ENCODE data around the gene CYP27B1. TPM values are rescaled to one million over a fixed set of nuclear protein-coding genes. Genes with fewer than 3 reads are reported as not detected.

CYP27B1 gene
- total and polyA plus RNA-seq, 10 of the 15 experiments (the other 5 are each of a cell fraction or from before 2014, with no cell fraction given), result 0.10 to 2.7 (median 1.1) TPM

- TF ChIP-seq, protein P1, sequence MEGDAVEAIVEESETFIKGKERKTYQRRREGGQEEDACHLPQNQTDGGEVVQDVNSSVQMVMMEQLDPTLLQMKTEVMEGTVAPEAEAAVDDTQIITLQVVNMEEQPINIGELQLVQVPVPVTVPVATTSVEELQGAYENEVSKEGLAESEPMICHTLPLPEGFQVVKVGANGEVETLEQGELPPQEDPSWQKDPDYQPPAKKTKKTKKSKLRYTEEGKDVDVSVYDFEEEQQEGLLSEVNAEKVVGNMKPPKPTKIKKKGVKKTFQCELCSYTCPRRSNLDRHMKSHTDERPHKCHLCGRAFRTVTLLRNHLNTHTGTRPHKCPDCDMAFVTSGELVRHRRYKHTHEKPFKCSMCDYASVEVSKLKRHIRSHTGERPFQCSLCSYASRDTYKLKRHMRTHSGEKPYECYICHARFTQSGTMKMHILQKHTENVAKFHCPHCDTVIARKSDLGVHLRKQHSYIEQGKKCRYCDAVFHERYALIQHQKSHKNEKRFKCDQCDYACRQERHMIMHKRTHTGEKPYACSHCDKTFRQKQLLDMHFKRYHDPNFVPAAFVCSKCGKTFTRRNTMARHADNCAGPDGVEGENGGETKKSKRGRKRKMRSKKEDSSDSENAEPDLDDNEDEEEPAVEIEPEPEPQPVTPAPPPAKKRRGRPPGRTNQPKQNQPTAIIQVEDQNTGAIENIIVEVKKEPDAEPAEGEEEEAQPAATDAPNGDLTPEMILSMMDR (IDR thresholded peaks at IDR 0.05 in 2 of 3, conservative IDR thresholded peaks at IDR 0.05 in 1 of 3; ENCODE audit: control insufficient read depth in 2 of 3, extremely low read depth in 1 of 3, insufficient read depth in 1 of 3, low read depth in 3 of 3, low read length in 3 of 3), result no peak
- TF ChIP-seq TBL1XR1 (IDR thresholded peaks at IDR 0.05; ENCODE audit: low read depth, low read length) (no peak), TARDBP (IDR thresholded peaks at IDR 0.05; ENCODE audit: borderline replicate concordance) (0 out of 2 replicates have a peak, but pooled peaks have one; percentile 21), PBX3 (IDR thresholded peaks at IDR 0.05; ENCODE audit: insufficient replicate concordance, low read depth, low read length) (no peak), CHD4 (IDR thresholded peaks at IDR 0.05) (no peak), RAD51 (IDR thresholded peaks at IDR 0.05) (no peak; the same call in 1 of the 2 replicates), ZNF207 (IDR thresholded peaks at IDR 0.05; ENCODE audit: borderline replicate concordance) (peak; percentile 66), BCL3 (IDR thresholded peaks at IDR 0.05; ENCODE audit: borderline replicate concordance, insufficient read depth, low read depth, low read length, poor library complexity, severe bottlenecking) (no peak), PML (IDR thresholded peaks at IDR 0.05; ENCODE audit: low read length) (peak; percentile 91; the same call in 1 of the 2 replicates), RB1 (IDR thresholded peaks at IDR 0.05; ENCODE audit: borderline replicate concordance) (peak; percentile 67; the same call in 1 of the 2 replicates), PAX8 (IDR thresholded peaks at IDR 0.05) (no peak), SMAD1 (IDR thresholded peaks at IDR 0.05; ENCODE audit: low read depth, partially characterized antibody) (no peak)
- TF ChIP-seq, protein P2, sequence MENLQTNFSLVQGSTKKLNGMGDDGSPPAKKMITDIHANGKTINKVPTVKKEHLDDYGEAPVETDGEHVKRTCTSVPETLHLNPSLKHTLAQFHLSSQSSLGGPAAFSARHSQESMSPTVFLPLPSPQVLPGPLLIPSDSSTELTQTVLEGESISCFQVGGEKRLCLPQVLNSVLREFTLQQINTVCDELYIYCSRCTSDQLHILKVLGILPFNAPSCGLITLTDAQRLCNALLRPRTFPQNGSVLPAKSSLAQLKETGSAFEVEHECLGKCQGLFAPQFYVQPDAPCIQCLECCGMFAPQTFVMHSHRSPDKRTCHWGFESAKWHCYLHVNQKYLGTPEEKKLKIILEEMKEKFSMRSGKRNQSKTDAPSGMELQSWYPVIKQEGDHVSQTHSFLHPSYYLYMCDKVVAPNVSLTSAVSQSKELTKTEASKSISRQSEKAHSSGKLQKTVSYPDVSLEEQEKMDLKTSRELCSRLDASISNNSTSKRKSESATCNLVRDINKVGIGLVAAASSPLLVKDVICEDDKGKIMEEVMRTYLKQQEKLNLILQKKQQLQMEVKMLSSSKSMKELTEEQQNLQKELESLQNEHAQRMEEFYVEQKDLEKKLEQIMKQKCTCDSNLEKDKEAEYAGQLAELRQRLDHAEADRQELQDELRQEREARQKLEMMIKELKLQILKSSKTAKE (IDR thresholded peaks at IDR 0.05; ENCODE audit: low read depth, poor library complexity, severe bottlenecking), result peak; percentile 77
- TF ChIP-seq, protein P3, sequence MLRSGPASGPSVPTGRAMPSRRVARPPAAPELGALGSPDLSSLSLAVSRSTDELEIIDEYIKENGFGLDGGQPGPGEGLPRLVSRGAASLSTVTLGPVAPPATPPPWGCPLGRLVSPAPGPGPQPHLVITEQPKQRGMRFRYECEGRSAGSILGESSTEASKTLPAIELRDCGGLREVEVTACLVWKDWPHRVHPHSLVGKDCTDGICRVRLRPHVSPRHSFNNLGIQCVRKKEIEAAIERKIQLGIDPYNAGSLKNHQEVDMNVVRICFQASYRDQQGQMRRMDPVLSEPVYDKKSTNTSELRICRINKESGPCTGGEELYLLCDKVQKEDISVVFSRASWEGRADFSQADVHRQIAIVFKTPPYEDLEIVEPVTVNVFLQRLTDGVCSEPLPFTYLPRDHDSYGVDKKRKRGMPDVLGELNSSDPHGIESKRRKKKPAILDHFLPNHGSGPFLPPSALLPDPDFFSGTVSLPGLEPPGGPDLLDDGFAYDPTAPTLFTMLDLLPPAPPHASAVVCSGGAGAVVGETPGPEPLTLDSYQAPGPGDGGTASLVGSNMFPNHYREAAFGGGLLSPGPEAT (IDR thresholded peaks at IDR 0.05; ENCODE audit: low read depth), result peak; percentile 100
- TF ChIP-seq, protein P4, sequence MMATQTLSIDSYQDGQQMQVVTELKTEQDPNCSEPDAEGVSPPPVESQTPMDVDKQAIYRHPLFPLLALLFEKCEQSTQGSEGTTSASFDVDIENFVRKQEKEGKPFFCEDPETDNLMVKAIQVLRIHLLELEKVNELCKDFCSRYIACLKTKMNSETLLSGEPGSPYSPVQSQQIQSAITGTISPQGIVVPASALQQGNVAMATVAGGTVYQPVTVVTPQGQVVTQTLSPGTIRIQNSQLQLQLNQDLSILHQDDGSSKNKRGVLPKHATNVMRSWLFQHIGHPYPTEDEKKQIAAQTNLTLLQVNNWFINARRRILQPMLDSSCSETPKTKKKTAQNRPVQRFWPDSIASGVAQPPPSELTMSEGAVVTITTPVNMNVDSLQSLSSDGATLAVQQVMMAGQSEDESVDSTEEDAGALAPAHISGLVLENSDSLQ (IDR thresholded peaks at IDR 0.05), result no peak
- TF ChIP-seq, protein P5, sequence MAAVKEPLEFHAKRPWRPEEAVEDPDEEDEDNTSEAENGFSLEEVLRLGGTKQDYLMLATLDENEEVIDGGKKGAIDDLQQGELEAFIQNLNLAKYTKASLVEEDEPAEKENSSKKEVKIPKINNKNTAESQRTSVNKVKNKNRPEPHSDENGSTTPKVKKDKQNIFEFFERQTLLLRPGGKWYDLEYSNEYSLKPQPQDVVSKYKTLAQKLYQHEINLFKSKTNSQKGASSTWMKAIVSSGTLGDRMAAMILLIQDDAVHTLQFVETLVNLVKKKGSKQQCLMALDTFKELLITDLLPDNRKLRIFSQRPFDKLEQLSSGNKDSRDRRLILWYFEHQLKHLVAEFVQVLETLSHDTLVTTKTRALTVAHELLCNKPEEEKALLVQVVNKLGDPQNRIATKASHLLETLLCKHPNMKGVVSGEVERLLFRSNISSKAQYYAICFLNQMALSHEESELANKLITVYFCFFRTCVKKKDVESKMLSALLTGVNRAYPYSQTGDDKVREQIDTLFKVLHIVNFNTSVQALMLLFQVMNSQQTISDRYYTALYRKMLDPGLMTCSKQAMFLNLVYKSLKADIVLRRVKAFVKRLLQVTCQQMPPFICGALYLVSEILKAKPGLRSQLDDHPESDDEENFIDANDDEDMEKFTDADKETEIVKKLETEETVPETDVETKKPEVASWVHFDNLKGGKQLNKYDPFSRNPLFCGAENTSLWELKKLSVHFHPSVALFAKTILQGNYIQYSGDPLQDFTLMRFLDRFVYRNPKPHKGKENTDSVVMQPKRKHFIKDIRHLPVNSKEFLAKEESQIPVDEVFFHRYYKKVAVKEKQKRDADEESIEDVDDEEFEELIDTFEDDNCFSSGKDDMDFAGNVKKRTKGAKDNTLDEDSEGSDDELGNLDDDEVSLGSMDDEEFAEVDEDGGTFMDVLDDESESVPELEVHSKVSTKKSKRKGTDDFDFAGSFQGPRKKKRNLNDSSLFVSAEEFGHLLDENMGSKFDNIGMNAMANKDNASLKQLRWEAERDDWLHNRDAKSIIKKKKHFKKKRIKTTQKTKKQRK (IDR thresholded peaks at IDR 0.05; ENCODE audit: low read depth, low read length), result no peak
These were observed 5.1 kb upstream of the CYP27B1 start, which contains the start of gene METTL1 (continued) for GRCh38 chr12:57771873-57772428.

Data from GM12878 (cell line).